ENCODE results near the gene GPHN.
"Not testable (repeated sequence)": the region's sequence is repeated elsewhere in the genome, so short reads cannot be mapped to it uniquely, and the experiment has no call there.

GPHN gene

DNA sequence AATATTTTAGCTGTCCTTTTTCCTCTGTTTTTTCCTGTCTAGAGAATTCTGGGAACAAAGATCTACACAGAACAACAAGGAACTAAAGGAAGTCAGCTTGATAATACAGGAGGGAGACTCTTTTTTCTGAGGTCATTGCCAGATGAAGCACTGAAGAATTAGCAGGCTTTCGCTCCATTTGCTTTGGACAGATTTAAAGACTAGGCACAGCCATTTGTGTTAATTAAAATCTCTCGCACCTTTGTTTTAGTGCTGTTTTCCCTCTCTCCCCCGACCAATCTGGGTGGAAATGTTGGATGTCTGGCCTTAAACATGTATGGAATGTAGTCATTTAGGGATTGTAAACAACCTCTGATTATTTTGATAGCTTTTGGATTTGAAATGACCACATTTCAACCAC lies 9.6 kb upstream of the GPHN start:
- H3K36me3 ChIP-seq (ENCODE audit: control insufficient read depth in 2 of 2, insufficient read depth in 2 of 2, low read length in 2 of 2) = no peaks in the 10 kb centered on the region
- H3K4me1 ChIP-seq (ENCODE audit: control insufficient read depth in 2 of 2, insufficient read depth in 2 of 2, low read length in 2 of 2) = peaks cover 2 to 3% of the 10 kb centered on the region in 2 donors
- H3K4me3 ChIP-seq (ENCODE audit: low read length in 2 of 2) = no peak overlapping the region
- no peak overlapping the region for H3K9ac ChIP-seq (ENCODE audit: low read depth in 1 of 2, low read length in 2 of 2)
- no peak overlapping the region for H3K27ac ChIP-seq (ENCODE audit: low read depth in 2 of 2, low read length in 2 of 2)
- H3K27me3 ChIP-seq (ENCODE audit: control insufficient read depth in 2 of 2, insufficient read depth in 2 of 2, low read length in 2 of 2) = no peaks in the 10 kb centered on the region
- H3K9me3 ChIP-seq (ENCODE audit: control insufficient read depth in 2 of 2, low read length in 2 of 2) = no peaks in the 10 kb centered on the region

- Histone ChIP-seq H3K27me3 (ENCODE audit: control insufficient read depth in 2 of 2, insufficient read depth in 2 of 2, low read length in 2 of 2) (no peaks in the 10 kb centered on the region), H3K27ac (ENCODE audit: low read depth in 2 of 2, low read length in 2 of 2) (no peak overlapping the region), H3K4me1 (ENCODE audit: control insufficient read depth in 2 of 2, insufficient read depth in 2 of 2, low read length in 2 of 2) (peaks cover 0 to 2% of the 10 kb centered on the region in 2 donors), H3K9me3 (ENCODE audit: control insufficient read depth in 2 of 2, low read length in 2 of 2) (no peaks in the 10 kb centered on the region), H3K4me3 (ENCODE audit: low read length in 2 of 2) (no peak overlapping the region), H3K36me3 (ENCODE audit: control insufficient read depth in 2 of 2, insufficient read depth in 2 of 2, low read length in 2 of 2) (no peaks in the 10 kb centered on the region), H3K9ac (ENCODE audit: low read depth in 1 of 2, low read length in 2 of 2) (no peak overlapping the region)
Measured at GRCh38 chr14:66501592-66501991, 6.4 kb upstream of the GPHN start.

DNA sequence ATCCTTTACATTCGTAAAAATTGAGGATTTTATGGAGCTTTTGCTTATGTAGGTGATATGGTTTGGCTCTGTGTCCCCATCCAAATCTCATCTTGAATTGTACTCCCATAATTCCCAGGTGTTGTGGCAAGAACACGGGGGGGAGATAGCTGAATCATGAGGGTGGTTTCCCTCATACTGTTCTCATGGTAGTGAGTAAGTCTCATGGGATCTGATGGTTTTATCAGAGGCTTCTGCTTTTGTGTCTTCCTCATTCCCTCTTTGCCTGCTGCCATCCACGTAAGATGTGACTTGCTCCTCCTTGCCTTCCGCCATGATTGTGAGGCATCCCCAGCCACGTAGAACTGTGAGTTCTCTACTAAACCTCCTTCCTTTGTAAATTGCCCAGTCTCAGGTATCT lies 5.1 kb upstream of the GPHN start:
- not testable (repeated sequence) for H3K4me1 ChIP-seq (ENCODE audit: control insufficient read depth in 2 of 2, insufficient read depth in 2 of 2, low read length in 2 of 2); H3K36me3 ChIP-seq (ENCODE audit: control insufficient read depth in 2 of 2, insufficient read depth in 2 of 2, low read length in 2 of 2); H3K4me3 ChIP-seq (ENCODE audit: low read length in 2 of 2); H3K9me3 ChIP-seq (ENCODE audit: control insufficient read depth in 2 of 2, low read length in 2 of 2); H3K27ac ChIP-seq (ENCODE audit: low read depth in 2 of 2, low read length in 2 of 2); H3K9ac ChIP-seq (ENCODE audit: low read depth in 1 of 2, low read length in 2 of 2); H3K27me3 ChIP-seq (ENCODE audit: control insufficient read depth in 2 of 2, insufficient read depth in 2 of 2, low read length in 2 of 2)

- Histone ChIP-seq H3K9ac (ENCODE audit: low read depth in 1 of 2, low read length in 2 of 2) (no peak overlapping the region), H3K27me3 (ENCODE audit: control insufficient read depth in 2 of 2, insufficient read depth in 2 of 2, low read length in 2 of 2) (no peaks in the 10 kb centered on the region), H3K4me1 (ENCODE audit: control insufficient read depth in 2 of 2, insufficient read depth in 2 of 2, low read length in 2 of 2) (peaks cover 0 to 6% of the 10 kb centered on the region in 2 donors), H3K36me3 (ENCODE audit: control insufficient read depth in 2 of 2, insufficient read depth in 2 of 2, low read length in 2 of 2) (no peaks in the 10 kb centered on the region), H3K9me3 (ENCODE audit: control insufficient read depth in 2 of 2, low read length in 2 of 2) (no peaks in the 10 kb centered on the region), H3K27ac (ENCODE audit: low read depth in 2 of 2, low read length in 2 of 2) (no peak overlapping the region), H3K4me3 (ENCODE audit: low read length in 2 of 2) (no peak overlapping the region)
Measured at GRCh38 chr14:66503532-66503931, 4.4 kb upstream of the GPHN start.

- Histone ChIP-seq H3K27me3 (ENCODE audit: control insufficient read depth in 2 of 2, insufficient read depth in 2 of 2, low read length in 2 of 2) (no peaks in the 10 kb centered on the region), H3K36me3 (ENCODE audit: control insufficient read depth in 2 of 2, insufficient read depth in 2 of 2, low read length in 2 of 2) (no peaks in the 10 kb centered on the region), H3K4me3 (ENCODE audit: low read length in 2 of 2) (peak overlapping the region; percentile 76 to 99), H3K27ac (ENCODE audit: low read depth in 2 of 2, low read length in 2 of 2) (peak overlapping the region; percentile 93 to 96), H3K9ac (ENCODE audit: low read depth in 1 of 2, low read length in 2 of 2) (peak overlapping the region; percentile 84 to 89), H3K4me1 (ENCODE audit: control insufficient read depth in 2 of 2, insufficient read depth in 2 of 2, low read length in 2 of 2) (peaks cover 5 to 11% of the 10 kb centered on the region in 2 donors), H3K9me3 (ENCODE audit: control insufficient read depth in 2 of 2, low read length in 2 of 2) (no peaks in the 10 kb centered on the region)
Measured at GRCh38 chr14:66507181-66507721, 696 bp upstream of the GPHN start.

DNA sequence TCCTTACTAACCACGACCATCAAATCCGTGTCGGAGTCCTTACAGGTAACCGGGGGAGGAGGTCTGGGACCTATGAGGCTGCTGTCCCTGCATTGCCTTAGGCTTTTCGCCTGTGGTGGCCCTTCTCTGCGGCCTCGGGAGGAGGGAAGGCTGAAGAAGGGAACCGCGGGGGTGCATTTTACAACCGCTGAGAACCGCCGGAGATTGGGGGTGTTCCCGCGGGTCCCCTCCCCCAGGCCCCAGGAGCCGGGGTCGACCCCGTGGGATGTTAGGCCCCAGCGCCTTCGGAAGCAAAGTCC lies 549 bp downstream of the GPHN start:
- no peaks in the 10 kb centered on the region for H3K36me3 ChIP-seq (ENCODE audit: control insufficient read depth in 2 of 2, insufficient read depth in 2 of 2, low read length in 2 of 2)
- H3K9ac ChIP-seq (ENCODE audit: low read depth in 1 of 2, low read length in 2 of 2) = peak overlapping the region; percentile 84 to 89
- H3K27me3 ChIP-seq (ENCODE audit: control insufficient read depth in 2 of 2, insufficient read depth in 2 of 2, low read length in 2 of 2) = no peaks in the 10 kb centered on the region
- peak overlapping the region; percentile 93 to 96 for H3K27ac ChIP-seq (ENCODE audit: low read depth in 2 of 2, low read length in 2 of 2)
- peak overlapping the region; percentile 76 to 99 for H3K4me3 ChIP-seq (ENCODE audit: low read length in 2 of 2)
- H3K4me1 ChIP-seq (ENCODE audit: control insufficient read depth in 2 of 2, insufficient read depth in 2 of 2, low read length in 2 of 2) = peaks cover 5 to 11% of the 10 kb centered on the region in 2 donors
- no peaks in the 10 kb centered on the region for H3K9me3 ChIP-seq (ENCODE audit: control insufficient read depth in 2 of 2, low read length in 2 of 2)

DNA sequence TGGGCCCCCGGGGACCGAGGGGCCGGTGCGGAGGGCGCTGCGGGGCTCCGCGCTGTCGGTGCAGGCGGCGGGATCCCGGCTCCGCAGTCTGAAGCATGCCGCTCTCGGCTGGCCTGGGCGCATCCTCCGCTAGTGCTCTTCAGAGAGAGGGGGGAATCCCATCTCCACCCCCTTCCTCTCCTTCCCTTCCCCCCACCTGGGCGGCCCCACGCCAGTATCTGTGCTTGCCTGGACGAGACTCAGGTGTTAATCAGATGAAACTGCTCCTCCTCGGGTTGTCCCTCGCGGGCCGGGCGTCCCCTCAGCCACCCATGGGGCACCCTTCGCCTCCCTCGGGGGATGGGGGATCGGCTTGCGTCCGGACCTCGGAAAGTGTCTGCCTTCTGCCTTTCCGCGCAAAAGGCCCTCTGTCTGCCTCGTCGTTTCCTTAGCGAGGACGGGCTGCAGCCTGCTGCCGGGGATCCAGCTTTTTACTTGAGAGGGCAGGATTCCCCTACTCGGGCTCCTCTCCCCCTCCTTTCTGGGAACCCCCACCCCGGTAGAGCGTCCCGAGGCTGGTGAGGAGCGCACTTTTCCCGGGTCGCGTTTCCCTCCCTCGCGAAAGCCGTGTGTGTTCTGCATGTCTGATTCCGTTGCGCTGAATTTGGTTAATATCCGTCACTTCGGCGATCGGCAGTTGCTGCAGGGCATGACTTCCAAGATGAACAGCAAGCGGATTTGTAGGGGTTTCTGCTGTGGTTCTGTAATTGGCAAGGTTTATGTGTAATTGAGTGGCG lies 1.1 kb downstream of the GPHN start:
- H3K4me3 ChIP-seq (ENCODE audit: low read length in 2 of 2) = peak overlapping the region; percentile 76 to 99
- H3K27ac ChIP-seq (ENCODE audit: low read depth in 2 of 2, low read length in 2 of 2) = peak overlapping the region; percentile 93 to 96
- H3K4me1 ChIP-seq (ENCODE audit: control insufficient read depth in 2 of 2, insufficient read depth in 2 of 2, low read length in 2 of 2) = peaks cover 5 to 11% of the 10 kb centered on the region in 2 donors
- H3K9me3 ChIP-seq (ENCODE audit: control insufficient read depth in 2 of 2, low read length in 2 of 2) = no peaks in the 10 kb centered on the region
- no peaks in the 10 kb centered on the region for H3K36me3 ChIP-seq (ENCODE audit: control insufficient read depth in 2 of 2, insufficient read depth in 2 of 2, low read length in 2 of 2)
- peak overlapping the region; percentile 84 to 89 for H3K9ac ChIP-seq (ENCODE audit: low read depth in 1 of 2, low read length in 2 of 2)
- H3K27me3 ChIP-seq (ENCODE audit: control insufficient read depth in 2 of 2, insufficient read depth in 2 of 2, low read length in 2 of 2) = no peaks in the 10 kb centered on the region

DNA sequence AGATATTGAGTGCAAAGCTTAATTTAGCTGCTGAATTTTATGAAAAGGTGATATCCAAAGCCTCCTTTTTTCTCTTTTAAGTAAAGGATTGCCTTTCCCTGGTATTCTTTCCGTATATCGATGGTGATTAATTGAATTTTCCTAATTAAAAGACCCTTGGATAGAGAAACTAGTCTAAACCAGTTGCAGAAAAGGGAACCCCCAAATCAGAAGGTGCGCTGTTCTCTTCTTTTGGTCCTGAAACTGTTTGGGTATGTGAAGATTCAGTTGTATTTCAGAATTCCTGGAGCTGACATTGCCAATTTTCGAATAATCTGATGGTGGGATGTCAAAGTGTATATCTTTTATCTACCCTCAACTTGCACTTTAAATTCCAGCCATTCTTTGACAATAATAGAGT lies 1.9 kb downstream of the GPHN start:
- Histone ChIP-seq H3K36me3 (ENCODE audit: control insufficient read depth in 2 of 2, insufficient read depth in 2 of 2, low read length in 2 of 2) (no peaks in the 10 kb centered on the region), H3K9ac (ENCODE audit: low read depth in 1 of 2, low read length in 2 of 2) (peak overlapping the region in 1 of 2 donors; percentile 84), H3K4me3 (ENCODE audit: low read length in 2 of 2) (peak overlapping the region; percentile 11 to 99), H3K9me3 (ENCODE audit: control insufficient read depth in 2 of 2, low read length in 2 of 2) (no peaks in the 10 kb centered on the region), H3K27me3 (ENCODE audit: control insufficient read depth in 2 of 2, insufficient read depth in 2 of 2, low read length in 2 of 2) (no peaks in the 10 kb centered on the region), H3K4me1 (ENCODE audit: control insufficient read depth in 2 of 2, insufficient read depth in 2 of 2, low read length in 2 of 2) (peaks cover 5 to 11% of the 10 kb centered on the region in 2 donors), H3K27ac (ENCODE audit: low read depth in 2 of 2, low read length in 2 of 2) (no peak overlapping the region)

DNA sequence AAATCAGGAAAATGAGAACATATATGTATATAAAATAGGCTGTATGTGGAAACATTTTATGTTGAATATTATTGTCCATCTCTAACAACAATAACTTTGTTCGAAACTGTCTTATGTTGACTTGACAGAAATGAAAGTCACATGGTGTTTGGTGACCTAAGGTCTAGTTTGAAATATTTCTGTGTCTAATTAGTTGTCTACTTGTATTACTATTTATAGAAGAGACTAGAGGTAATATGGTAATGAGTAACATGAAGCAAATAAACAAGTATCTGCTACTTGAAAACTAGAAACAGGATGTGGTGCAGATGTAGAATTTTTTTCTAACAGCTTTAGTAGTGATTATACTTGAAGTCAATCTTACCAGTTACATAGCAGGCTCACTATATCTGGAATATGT lies 3.9 kb downstream of the GPHN start:
- Histone ChIP-seq H3K4me3 (ENCODE audit: low read length in 2 of 2) (no peak overlapping the region), H3K4me1 (ENCODE audit: control insufficient read depth in 2 of 2, insufficient read depth in 2 of 2, low read length in 2 of 2) (peaks cover 5 to 10% of the 10 kb centered on the region in 2 donors), H3K9me3 (ENCODE audit: control insufficient read depth in 2 of 2, low read length in 2 of 2) (no peaks in the 10 kb centered on the region), H3K27me3 (ENCODE audit: control insufficient read depth in 2 of 2, insufficient read depth in 2 of 2, low read length in 2 of 2) (no peaks in the 10 kb centered on the region), H3K9ac (ENCODE audit: low read depth in 1 of 2, low read length in 2 of 2) (no peak overlapping the region), H3K27ac (ENCODE audit: low read depth in 2 of 2, low read length in 2 of 2) (no peak overlapping the region), H3K36me3 (ENCODE audit: control insufficient read depth in 2 of 2, insufficient read depth in 2 of 2, low read length in 2 of 2) (no peaks in the 10 kb centered on the region)

DNA sequence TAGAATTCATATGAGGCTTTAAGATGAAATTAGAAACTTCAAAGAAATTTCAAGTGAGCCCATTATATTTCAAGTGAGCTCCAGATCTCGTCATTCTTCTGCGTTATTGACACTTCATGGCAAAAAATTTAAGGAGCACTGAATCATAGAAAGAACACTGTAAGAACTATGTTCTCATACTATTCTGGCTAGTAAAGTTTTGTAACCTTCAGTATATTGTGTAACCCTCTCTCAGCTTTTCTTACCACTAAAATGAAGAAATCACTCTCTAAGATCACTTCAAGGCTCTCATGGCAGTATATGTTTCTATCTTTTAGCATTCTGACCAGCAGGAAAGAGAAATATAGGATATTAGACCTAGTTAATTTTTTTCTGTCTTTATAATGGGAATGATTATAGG lies 6.3 kb downstream of the GPHN start:
- H3K27me3 ChIP-seq (ENCODE audit: control insufficient read depth in 2 of 2, insufficient read depth in 2 of 2, low read length in 2 of 2) = no peaks in the 10 kb centered on the region

More for the DNA sequence above, 6.3 kb downstream of the GPHN start:
- H3K27ac ChIP-seq (ENCODE audit: low read depth in 2 of 2, low read length in 2 of 2) = no peak overlapping the region
- no peaks in the 10 kb centered on the region for H3K36me3 ChIP-seq (ENCODE audit: control insufficient read depth in 2 of 2, insufficient read depth in 2 of 2, low read length in 2 of 2)
- H3K4me1 ChIP-seq (ENCODE audit: control insufficient read depth in 2 of 2, insufficient read depth in 2 of 2, low read length in 2 of 2) = peaks cover under 1 to 5% of the 10 kb centered on the region in 2 donors
- no peaks in the 10 kb centered on the region for H3K9me3 ChIP-seq (ENCODE audit: control insufficient read depth in 2 of 2, low read length in 2 of 2)
- no peak overlapping the region for H3K4me3 ChIP-seq (ENCODE audit: low read length in 2 of 2)
- no peak overlapping the region for H3K9ac ChIP-seq (ENCODE audit: low read depth in 1 of 2, low read length in 2 of 2)

All from mucosa of rectum (tissue), 2 donors.